H1 (cell line): ENCODE measurements around the gene ELFN1. TPM values are rescaled to one million over a fixed set of nuclear protein-coding genes. Genes with fewer than 3 reads are reported as not detected.

Source experiments
- CBX5 ChIP-seq: fragments of 300-800, 300-1000 bp; sonication (generic); IDR thresholded peaks from 2 replicates; pipeline ENCODE4 v1.7.1; 2016; ENCODE audit warnings: antibody characterized with exemption, low read length, low read depth
- CHD1 ChIP-seq: IDR thresholded peaks from 2 replicates; pipeline ENCODE4 v1.6.1; 2012; ENCODE audit warnings: low read depth, low read length, improper control_type of control experiment
- POLR2AphosphoS5 ChIP-seq: IDR thresholded peaks from 2 replicates; pipeline ENCODE4 v1.6.1; 2011; ENCODE audit warnings: low read depth, low read length
- TAF7 ChIP-seq: optimal IDR thresholded peaks from 2 replicates; pipeline ENCODE3; 2011; ENCODE audit warnings: low read depth, mild to moderate bottlenecking, inconsistent platforms, low read length, moderate library complexity, borderline replicate concordance
- polyA plus RNA-seq, 7 experiments: library from polyadenylated mRNA; depleted of rRNA in 3 of 7; stranded (reverse) in 5 of 7; unstranded in 2 of 7; fragments of >200 nt in 5 of 7; fragments of 200-250 nt in 2 of 7; gene quantifications; 1 replicate in 5 of 7; 2 replicates in 1 of 7; 4 replicates in 1 of 7; pipeline versions ENCODE4 v1.2.1 to v1.2.3, GENCODE V29; 2011 to 2013; ENCODE audit warnings: missing spikeins in 2 of 7, mixed read lengths in 2 of 7
- total RNA-seq: library from RNA; stranded (reverse); fragmentation: NEBNext Ultra II Directional; extraction: Animal tissue kit (Norgen Biotek cat#: 25700); gene quantifications from 2 replicates; pipeline ENCODE4 v1.2.1, GENCODE V29; 2021
- TF ChIP-seq, protein P1 (sequence below): fragments of 300-600 bp; sonication (generic); IDR thresholded peaks from 2 replicates; pipeline ENCODE4 v1.7.1; 2012; ENCODE audit warnings: low read length, moderate library complexity, mild to moderate bottlenecking, inconsistent platforms; ENCODE audit not compliant: insufficient replicate concordance
- TF ChIP-seq, protein P2 (sequence below): IDR thresholded peaks from 2 replicates; pipeline ENCODE4 v1.6.1; 2012; ENCODE audit warnings: inconsistent platforms

The ELFN1 gene
- total and polyA plus RNA-seq, 2 of the 8 experiments (the other 6 are each of a cell fraction or from before 2014, with no cell fraction given): 2.0 to 4.5 TPM

DNA sequence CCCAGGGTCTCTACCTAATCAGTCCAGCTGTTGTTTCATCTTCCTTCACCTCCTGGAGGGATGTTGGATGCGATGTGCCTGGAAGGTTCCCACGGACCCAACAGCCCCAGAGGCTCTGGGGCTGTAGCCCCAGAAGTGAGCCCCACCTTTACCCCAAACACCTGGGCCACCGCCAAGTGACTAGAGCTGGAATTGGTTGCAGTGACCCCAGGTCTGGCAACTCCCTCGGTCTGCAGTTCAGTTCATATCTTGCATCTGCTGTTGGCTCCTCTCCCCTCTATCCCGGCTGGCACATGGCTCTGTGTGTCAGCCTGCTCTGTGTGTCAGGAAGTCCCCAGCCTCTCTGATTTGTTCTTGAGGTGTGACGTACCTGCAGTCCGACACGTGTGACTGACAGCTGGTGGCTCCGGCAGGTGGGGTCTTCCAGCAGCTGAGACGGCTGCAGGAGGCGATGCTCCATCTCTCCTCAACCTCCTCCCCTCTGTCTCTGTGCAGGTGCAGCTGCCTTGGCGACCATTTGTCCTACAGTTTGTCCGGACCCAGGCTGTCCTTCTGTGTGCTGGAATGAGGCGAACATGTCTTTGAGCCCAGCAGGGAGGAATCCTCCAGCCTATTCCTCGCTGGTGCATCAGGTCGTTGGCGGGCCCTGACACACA lies 38.6 kb downstream of the ELFN1 start (continued):
- TF ChIP-seq, protein P1, sequence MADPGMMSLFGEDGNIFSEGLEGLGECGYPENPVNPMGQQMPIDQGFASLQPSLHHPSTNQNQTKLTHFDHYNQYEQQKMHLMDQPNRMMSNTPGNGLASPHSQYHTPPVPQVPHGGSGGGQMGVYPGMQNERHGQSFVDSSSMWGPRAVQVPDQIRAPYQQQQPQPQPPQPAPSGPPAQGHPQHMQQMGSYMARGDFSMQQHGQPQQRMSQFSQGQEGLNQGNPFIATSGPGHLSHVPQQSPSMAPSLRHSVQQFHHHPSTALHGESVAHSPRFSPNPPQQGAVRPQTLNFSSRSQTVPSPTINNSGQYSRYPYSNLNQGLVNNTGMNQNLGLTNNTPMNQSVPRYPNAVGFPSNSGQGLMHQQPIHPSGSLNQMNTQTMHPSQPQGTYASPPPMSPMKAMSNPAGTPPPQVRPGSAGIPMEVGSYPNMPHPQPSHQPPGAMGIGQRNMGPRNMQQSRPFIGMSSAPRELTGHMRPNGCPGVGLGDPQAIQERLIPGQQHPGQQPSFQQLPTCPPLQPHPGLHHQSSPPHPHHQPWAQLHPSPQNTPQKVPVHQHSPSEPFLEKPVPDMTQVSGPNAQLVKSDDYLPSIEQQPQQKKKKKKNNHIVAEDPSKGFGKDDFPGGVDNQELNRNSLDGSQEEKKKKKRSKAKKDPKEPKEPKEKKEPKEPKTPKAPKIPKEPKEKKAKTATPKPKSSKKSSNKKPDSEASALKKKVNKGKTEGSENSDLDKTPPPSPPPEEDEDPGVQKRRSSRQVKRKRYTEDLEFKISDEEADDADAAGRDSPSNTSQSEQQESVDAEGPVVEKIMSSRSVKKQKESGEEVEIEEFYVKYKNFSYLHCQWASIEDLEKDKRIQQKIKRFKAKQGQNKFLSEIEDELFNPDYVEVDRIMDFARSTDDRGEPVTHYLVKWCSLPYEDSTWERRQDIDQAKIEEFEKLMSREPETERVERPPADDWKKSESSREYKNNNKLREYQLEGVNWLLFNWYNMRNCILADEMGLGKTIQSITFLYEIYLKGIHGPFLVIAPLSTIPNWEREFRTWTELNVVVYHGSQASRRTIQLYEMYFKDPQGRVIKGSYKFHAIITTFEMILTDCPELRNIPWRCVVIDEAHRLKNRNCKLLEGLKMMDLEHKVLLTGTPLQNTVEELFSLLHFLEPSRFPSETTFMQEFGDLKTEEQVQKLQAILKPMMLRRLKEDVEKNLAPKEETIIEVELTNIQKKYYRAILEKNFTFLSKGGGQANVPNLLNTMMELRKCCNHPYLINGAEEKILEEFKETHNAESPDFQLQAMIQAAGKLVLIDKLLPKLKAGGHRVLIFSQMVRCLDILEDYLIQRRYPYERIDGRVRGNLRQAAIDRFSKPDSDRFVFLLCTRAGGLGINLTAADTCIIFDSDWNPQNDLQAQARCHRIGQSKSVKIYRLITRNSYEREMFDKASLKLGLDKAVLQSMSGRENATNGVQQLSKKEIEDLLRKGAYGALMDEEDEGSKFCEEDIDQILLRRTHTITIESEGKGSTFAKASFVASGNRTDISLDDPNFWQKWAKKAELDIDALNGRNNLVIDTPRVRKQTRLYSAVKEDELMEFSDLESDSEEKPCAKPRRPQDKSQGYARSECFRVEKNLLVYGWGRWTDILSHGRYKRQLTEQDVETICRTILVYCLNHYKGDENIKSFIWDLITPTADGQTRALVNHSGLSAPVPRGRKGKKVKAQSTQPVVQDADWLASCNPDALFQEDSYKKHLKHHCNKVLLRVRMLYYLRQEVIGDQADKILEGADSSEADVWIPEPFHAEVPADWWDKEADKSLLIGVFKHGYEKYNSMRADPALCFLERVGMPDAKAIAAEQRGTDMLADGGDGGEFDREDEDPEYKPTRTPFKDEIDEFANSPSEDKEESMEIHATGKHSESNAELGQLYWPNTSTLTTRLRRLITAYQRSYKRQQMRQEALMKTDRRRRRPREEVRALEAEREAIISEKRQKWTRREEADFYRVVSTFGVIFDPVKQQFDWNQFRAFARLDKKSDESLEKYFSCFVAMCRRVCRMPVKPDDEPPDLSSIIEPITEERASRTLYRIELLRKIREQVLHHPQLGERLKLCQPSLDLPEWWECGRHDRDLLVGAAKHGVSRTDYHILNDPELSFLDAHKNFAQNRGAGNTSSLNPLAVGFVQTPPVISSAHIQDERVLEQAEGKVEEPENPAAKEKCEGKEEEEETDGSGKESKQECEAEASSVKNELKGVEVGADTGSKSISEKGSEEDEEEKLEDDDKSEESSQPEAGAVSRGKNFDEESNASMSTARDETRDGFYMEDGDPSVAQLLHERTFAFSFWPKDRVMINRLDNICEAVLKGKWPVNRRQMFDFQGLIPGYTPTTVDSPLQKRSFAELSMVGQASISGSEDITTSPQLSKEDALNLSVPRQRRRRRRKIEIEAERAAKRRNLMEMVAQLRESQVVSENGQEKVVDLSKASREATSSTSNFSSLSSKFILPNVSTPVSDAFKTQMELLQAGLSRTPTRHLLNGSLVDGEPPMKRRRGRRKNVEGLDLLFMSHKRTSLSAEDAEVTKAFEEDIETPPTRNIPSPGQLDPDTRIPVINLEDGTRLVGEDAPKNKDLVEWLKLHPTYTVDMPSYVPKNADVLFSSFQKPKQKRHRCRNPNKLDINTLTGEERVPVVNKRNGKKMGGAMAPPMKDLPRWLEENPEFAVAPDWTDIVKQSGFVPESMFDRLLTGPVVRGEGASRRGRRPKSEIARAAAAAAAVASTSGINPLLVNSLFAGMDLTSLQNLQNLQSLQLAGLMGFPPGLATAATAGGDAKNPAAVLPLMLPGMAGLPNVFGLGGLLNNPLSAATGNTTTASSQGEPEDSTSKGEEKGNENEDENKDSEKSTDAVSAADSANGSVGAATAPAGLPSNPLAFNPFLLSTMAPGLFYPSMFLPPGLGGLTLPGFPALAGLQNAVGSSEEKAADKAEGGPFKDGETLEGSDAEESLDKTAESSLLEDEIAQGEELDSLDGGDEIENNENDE: no peak
- TF ChIP-seq TAF7: no peak
- no peak for TF ChIP-seq CBX5
- TF ChIP-seq, protein P2, sequence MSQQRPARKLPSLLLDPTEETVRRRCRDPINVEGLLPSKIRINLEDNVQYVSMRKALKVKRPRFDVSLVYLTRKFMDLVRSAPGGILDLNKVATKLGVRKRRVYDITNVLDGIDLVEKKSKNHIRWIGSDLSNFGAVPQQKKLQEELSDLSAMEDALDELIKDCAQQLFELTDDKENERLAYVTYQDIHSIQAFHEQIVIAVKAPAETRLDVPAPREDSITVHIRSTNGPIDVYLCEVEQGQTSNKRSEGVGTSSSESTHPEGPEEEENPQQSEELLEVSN: no peak
- no peak for TF ChIP-seq POLR2AphosphoS5
- no peak for TF ChIP-seq CHD1
